Breast epithelium (tissue), 3 donors: Measurements from ENCODE around the gene DAPP1.
"Not testable (repeated sequence)": the region's sequence is repeated elsewhere in the genome, so short reads cannot be mapped to it uniquely, and the experiment has no call there.

Experiments used
- CTCF ChIP-seq, 3 donors: fragments of 450-650 bp; IDR thresholded peaks; one replicate each; pipeline ENCODE4 v1.5.1; 2016 to 2017; ENCODE audit warnings: antibody characterized with exemption in 3 of 3, mild to moderate bottlenecking in 3 of 3, moderate library complexity in 3 of 3
- POLR2AphosphoS5 ChIP-seq, 3 donors: sonication (generic); formaldehyde crosslinking; IDR thresholded peaks; one replicate each; pipeline ENCODE4 v1.6.1; 2017; ENCODE audit warnings: antibody characterized with exemption in 3 of 3

- not testable (repeated sequence) for TF ChIP-seq POLR2AphosphoS5, CTCF (IDR thresholded peaks at IDR 0.05)
Measured at GRCh38 chr4:99770842-99771241, 45.8 kb upstream of the DAPP1 start.
